Activated CD8-positive, alpha-beta memory T cell treated with anti-CD3 and anti-CD28 coated beads, Interleukin-2, amount 50 U/mL, for 1 hour (primary cell): ENCODE results near the gene EZH1.
"Not testable (repeated sequence)": the region's sequence is repeated elsewhere in the genome, so short reads cannot be mapped to it uniquely, and the experiment has no call there.

ENCODE experiments used
- DNase-seq: peaks from one replicate; pipeline ENCODE4 v3.0.0-alpha.2; 2020; ENCODE audit errors: extremely low read depth

The EZH1 gene

GRCh38 chr17:42669977-42670788 lies 74.7 kb downstream of the EZH1 start:
- DNase-seq: no peak

DNA sequence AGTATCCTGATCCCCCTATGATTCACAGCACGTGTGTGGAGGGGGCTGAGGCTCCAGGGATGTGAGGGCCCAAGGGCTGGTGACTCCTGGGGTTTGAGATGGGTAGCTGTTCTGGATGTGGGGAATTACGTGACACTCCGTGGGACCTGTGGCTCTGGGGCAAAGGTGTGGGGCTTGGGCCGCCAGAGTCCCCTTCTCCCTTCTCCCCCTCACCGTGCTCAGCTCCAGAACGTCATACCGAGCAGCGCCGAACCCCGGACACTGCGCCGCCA lies 75.2 kb downstream of the EZH1 start:
- DNase-seq: no peak

DNA sequence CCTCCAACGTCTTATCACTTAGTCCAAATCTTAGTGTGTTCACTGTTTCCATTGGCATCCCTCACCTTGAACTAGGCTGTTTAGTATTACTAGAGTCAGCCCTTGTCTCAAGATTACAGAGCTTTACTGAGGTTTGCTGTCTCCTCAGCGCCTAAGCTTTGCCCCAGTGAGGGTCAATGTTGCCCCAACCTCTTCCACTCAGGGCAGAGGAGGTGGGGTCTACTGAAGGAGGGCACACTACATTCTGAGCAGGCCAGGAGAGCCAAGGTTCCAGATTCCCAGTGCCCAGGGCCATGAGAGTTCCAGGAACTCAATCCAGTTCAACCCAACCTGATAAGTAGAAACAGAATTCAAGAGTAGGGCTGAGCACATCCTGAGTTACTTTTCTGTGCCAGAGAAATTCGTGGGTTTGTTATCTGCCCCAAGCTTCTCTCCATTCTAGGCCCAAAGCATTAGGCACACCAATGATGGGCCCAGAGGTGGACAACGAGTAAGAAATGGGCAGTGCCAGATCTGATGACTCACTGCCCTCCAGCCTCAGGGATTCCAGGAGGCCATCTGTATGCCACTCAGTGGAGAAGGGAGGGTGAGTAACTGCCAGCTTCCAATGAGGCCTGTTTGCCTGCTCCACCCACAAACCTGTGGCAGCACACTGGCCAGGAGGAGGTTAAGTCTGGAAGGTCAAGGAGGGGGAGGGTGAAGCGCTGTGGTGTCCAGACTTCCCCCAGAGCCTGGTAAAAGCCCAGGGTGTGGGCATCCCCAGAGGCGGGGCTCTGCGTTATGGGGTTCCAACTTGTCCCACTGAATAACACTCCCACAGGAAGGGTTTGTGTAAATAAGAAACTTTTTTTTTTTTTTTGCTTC lies 77.5 kb downstream of the EZH1 start:
- no peak for DNase-seq

DNA sequence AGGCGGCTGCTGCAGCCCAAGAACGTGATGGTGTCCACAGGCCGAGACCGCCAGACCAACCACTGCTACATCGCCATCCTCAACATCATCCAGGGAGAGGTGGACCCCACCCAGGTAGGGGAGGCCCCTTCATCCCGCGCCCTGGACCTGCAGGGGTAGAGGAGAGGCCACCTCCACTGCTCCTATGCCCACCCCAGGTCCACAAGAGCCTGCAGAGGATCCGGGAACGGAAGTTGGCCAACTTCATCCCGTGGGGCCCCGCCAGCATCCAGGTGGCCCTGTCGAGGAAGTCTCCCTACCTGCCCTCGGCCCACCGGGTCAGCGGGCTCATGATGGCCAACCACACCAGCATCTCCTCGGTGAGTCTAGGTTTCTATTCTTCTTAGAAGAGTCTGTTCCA lies 78.7 kb downstream of the EZH1 start:
- DNase-seq: not testable (repeated sequence)

GRCh38 chr17:42665581-42666001 lies 79.2 kb downstream of the EZH1 start:
- DNase-seq: no peak

DNA sequence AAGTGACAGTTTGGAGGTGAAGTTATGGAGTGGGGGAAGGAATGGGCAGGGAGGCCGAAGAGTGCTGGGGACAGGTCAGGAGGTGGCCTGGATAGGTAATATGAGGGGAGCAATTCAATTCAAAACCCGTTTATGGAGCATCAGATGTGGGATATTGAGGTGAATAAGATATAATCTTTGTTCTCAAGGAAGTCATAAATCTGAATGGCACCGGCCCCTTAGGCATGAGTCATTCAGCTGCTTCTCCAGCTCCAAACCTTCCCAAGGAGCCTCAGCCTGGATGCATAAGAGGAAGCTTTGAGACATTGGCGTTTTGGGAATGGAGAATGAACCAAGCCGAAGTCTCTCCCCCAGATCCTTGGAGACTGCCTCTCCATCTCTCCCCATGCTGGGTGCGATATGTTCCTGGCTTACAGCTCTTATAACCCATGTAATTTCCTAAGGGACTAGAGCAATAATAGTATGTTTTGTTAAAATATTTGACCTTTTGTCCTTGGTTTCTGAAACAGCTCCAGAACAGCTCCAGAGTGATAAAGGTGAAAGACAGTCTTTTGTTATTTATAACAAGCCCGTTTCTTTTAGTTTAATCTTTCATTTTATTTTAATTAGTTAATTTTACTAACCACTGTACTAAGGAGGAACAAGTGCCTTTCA lies 84.0 kb downstream of the EZH1 start:
- no peak for DNase-seq

DNA sequence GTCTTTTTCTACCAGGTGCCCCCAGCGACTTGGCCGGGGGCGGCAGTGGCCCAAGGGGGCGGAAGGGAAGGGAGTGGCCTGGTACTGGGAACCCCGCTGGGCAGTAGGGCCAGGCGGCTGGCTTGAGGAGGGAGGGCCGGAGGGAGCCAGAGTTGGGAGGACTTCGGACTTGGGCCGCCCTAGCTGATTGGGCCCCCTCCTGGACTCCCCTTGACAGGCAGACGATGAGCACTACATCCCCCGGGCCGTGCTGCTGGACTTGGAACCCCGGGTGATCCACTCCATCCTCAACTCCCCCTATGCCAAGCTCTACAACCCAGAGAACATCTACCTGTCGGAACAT lies 84.9 kb downstream of the EZH1 start:
- not testable (repeated sequence) for DNase-seq

DNA sequence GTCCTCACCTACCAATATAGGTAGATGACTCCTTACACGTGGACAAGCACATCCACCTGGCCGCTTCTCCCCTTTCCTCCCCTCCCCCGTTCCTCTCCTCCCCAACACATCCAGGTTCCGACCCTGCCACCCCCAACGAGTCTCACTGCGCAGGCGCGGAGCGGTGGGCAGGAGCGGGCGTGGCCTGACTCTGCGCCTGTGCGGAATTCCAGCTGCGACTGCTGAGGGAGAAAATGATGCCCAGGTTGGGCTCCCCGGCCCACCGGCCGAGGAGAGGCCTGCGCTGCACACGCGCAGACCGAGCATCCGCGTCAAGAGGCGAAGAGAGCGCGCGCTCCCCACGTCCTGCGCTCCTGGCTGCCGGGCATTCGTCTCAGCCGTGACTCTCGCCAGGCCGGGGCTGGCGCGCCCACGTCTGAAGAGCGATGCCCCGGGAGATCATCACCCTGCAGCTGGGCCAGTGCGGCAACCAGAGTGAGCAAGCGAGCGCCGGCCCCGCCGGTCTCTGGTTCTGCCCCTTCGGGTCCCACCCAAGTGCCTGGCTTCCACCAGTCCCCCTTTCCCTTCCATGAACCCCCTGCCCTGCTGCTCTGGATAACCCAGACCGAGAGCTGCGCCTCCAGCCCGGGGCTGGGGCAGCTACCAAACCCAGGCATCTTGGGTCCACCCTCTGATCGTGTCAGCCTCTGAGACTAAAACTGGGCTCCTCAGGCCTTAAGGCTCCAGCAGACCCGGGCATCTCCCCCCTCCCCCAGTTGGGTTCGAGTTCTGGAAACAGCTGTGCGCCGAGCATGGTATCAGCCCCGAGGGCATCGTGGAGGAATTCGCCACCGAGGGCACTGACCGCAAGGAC lies 85.5 kb downstream of the EZH1 start, which contains the start of gene TUBG2:
TSS of gene TUBG2 (plus strand) at position 206 of the 853 bp plus-strand sequence. CDS start at position 426, 220 bp downstream.
- DNase-seq: no peak

DNA sequence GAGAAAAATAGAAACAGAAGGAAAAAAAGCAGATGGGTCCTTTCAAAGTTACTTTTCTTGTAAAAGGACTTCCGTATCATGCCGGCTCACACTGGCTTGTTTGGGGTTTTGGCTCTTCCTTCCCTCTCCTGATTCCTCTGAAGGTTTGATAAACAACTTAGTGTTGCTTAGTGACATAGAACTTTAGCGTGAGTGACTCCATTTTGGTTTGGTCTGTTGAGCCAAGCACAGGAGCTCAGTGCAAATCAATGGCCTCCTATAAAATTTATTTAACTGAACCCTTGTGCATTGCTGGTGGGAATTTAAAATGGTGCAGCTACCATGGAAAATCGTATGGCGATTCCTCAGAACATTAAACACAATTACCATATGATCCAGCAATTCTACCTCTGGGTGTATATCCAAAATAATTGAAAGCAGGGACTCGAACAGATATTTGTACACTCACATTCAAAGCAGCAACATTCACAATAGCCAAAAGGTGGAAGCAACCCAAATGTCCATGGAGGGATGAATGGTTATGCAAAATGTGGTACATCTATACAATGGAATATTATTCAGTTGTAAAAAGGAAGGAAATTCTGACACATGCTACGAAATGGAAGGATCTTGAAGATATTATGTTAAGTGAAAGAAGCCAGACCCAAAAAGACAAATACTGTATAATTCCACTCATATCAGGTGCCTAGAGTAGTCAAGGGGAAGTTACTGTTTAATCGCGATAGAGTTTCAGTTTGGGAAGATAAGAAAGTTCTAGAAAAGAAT lies 86.8 kb downstream of the EZH1 start:
- no peak for DNase-seq

- DNase-seq: no peak
These were observed 89.3 kb downstream of the EZH1 start for GRCh38 chr17:42655528-42655927.

DNA sequence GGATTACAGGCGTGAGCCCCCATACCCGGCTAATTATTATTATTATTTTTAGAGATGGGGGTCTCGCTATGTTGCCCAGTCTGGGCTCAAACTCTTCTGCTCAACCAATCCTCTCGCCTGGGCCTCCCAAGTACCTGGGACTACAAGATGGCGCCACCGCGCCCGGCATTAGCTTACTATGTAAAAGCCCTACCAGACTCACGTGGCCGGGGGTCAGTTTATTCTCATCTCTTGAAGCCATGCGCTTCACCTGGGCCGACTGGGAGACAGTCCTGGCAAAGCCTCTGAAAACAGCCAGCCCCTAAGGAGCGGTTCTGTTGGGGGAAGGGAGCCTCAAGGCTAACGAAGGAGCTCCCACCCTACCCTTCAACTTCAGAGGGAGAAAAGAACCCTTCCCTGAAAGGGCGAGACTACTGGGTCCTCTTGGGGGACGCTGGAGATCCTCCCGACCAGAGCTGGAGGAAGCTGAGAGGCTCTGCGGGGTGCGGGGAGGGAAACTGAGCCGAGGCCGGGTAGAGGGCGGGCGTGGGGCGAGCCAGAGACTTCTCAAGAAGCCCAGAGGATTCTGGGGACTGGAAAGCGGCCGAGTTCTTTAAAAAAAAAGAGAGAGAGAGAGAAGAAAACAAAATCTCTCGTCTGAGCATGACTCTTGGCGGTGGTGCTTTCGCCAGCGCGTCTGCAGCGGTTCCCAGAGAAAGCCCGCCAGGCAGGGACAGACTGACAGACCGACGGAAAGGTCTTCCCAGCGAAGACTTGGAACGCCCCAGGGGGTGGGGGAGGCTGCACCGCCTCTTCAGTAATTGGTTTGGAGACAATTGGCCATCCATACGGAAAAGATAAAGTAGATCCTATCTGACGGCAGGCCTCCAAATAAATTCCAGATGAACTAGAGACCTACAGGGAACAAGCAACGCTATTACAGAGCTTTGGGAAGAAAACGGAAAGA lies 91.4 kb downstream of the EZH1 start:
- DNase-seq: no peak

DNA sequence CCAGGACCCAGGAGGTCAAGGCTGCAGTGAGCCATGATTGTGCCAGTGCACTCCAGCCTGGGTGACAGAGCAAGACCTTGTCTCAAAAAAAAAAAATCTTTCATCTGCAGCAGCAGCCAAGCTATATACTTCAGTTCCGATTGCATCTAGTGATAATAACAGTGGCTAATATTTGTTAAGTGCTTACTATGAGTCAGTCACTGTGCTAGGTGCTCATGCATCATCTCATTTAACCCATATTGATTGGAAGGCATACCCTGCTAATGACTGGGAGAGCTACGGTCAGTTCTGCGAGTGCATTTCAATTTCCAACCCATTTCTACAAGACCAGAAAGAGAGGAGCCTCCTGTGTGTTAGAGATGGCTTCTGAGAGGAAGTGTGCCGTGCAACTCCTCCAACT lies 93.4 kb downstream of the EZH1 start:
- DNase-seq: no peak
